Measurements from ENCODE around the gene B4GALT1. TPM values are rescaled to one million over a fixed set of nuclear protein-coding genes. Genes with fewer than 3 reads are reported as not detected.
A peak's percentile ranks its signal among the peaks of the same experiment; 100 is the strongest.

The B4GALT1 gene
- total RNA-seq, 1 donor from 2014 or later: 100 TPM

- H3K27ac ChIP-seq: peak overlapping the region; percentile 18 to 35
- no peaks in the 10 kb centered on the region for H3K27me3 ChIP-seq
- no peak for DNase-seq (ENCODE audit: low spot score in 2 of 2)
- TF ChIP-seq, protein P1, sequence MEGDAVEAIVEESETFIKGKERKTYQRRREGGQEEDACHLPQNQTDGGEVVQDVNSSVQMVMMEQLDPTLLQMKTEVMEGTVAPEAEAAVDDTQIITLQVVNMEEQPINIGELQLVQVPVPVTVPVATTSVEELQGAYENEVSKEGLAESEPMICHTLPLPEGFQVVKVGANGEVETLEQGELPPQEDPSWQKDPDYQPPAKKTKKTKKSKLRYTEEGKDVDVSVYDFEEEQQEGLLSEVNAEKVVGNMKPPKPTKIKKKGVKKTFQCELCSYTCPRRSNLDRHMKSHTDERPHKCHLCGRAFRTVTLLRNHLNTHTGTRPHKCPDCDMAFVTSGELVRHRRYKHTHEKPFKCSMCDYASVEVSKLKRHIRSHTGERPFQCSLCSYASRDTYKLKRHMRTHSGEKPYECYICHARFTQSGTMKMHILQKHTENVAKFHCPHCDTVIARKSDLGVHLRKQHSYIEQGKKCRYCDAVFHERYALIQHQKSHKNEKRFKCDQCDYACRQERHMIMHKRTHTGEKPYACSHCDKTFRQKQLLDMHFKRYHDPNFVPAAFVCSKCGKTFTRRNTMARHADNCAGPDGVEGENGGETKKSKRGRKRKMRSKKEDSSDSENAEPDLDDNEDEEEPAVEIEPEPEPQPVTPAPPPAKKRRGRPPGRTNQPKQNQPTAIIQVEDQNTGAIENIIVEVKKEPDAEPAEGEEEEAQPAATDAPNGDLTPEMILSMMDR (IDR thresholded peaks at IDR 0.05): no peak
- intact Hi-C loops (cut with DNase I): no loop called here
- no peak overlapping the region for H3K4me3 ChIP-seq
- H3K36me3 ChIP-seq: peaks cover 35 to 44% of the 10 kb centered on the region in 2 donors
- peaks cover 0 to 13% of the 10 kb centered on the region in 2 donors for H3K4me1 ChIP-seq
- H3K9me3 ChIP-seq: no peaks in the 10 kb centered on the region
Observed at GRCh38 chr9:33117796-33118195, 49.3 kb downstream of the B4GALT1 start.

GRCh38 chr9:33117306-33117705 is 49.8 kb downstream of the B4GALT1 start:
- H3K36me3 ChIP-seq: peaks cover 38 to 46% of the 10 kb centered on the region in 2 donors
- intact Hi-C loops (cut with DNase I): no loop called here
- peak overlapping the region; percentile 24 to 35 for H3K27ac ChIP-seq
- peaks cover 0 to 13% of the 10 kb centered on the region in 2 donors for H3K4me1 ChIP-seq
- no peak for DNase-seq (ENCODE audit: low spot score in 2 of 2)
- TF ChIP-seq, protein P1 (IDR thresholded peaks at IDR 0.05): no peak
- no peak overlapping the region for H3K4me3 ChIP-seq
- H3K27me3 ChIP-seq: no peaks in the 10 kb centered on the region
- no peaks in the 10 kb centered on the region for H3K9me3 ChIP-seq

DNA sequence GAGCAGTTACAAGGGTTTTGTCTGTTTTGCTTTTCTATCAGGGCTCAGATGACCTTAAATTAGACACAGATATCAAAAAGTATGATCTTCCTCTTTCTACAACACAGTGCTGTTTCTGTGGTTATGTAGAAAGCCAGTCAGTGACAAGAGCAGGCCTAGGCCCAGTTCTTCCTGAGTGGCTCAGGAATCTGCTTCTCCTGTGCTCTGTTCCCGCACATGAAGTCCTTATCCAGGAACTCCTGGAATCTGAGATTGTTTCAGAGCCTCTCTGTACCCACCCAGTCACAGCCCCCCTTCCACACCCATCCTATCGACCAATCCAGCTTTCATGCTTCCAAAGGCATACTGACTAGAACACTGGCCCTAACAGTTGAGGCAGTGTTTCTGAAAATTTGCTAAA is 50.3 kb downstream of the B4GALT1 start:
- Histone ChIP-seq H3K4me1 (peaks cover 0 to 13% of the 10 kb centered on the region in 2 donors), H3K27me3 (no peaks in the 10 kb centered on the region), H3K4me3 (no peak overlapping the region), H3K27ac (peak overlapping the region; percentile 24 to 35), H3K36me3 (peaks cover 43 to 47% of the 10 kb centered on the region in 2 donors), H3K9me3 (no peaks in the 10 kb centered on the region)
- intact Hi-C loops (cut with DNase I): no loop called here
- DNase-seq (ENCODE audit: low spot score in 2 of 2): peak in 1 of 2 donors; percentile 40
- TF ChIP-seq, protein P1 (IDR thresholded peaks at IDR 0.05): no peak

GRCh38 chr9:33114746-33115145 is 52.4 kb downstream of the B4GALT1 start:
- H3K27ac ChIP-seq: no peak overlapping the region
- peak in 1 of 2 donors; percentile 38 for DNase-seq (ENCODE audit: low spot score in 2 of 2)
- H3K36me3 ChIP-seq: peaks cover 51 to 56% of the 10 kb centered on the region in 2 donors
- TF ChIP-seq, protein P1 (IDR thresholded peaks at IDR 0.05): no peak
- no peak overlapping the region for H3K4me3 ChIP-seq
- no peaks in the 10 kb centered on the region for H3K27me3 ChIP-seq
- intact Hi-C loops (cut with DNase I): no loop called here
- H3K4me1 ChIP-seq: peaks cover 0 to 7% of the 10 kb centered on the region in 2 donors
- H3K9me3 ChIP-seq: no peaks in the 10 kb centered on the region

DNA sequence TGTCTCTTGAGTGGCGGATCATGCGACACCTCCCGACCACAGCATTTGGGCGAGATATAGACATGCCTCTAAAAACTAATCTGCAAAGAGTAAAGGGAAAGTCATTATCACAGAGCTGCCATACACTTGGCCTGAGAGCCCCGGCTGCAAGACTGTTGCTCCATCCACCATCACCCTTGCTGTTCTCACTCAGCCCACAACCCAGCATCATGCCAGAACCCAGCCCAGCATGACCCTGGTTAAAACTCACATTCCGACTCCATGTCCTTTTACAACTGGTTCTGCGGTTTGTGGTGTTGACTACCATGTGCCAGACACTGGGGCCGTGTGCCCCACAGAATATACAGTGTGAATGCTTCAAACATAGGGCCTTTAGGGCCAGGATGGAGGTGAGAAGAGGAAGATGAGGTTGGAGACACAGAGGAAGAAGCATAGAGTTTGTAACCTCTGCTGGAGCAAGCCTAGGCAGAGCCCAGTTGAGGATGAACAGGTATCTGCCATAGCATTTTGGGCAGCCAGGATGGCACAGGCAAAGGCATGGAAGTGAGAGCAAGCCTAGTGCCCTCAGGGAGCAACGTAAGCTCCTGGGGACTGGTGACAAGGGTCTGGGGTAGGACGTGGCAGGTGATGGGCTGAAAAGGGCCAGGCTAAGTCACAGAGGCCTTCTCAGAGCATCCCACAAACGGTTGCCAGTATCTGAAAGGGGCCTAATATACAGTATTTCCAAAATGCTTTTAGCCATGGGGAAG is 53.2 kb downstream of the B4GALT1 start:
- intact Hi-C loops (cut with DNase I): no loop called here
- H3K4me1 ChIP-seq: peaks cover 0 to 7% of the 10 kb centered on the region in 2 donors
- no peaks in the 10 kb centered on the region for H3K27me3 ChIP-seq
- peaks cover 50% of the 10 kb centered on the region in 2 donors for H3K36me3 ChIP-seq
- no peaks in the 10 kb centered on the region for H3K9me3 ChIP-seq
- TF ChIP-seq, protein P1 (IDR thresholded peaks at IDR 0.05): no peak
- no peak overlapping the region for H3K4me3 ChIP-seq
- DNase-seq (ENCODE audit: low spot score in 2 of 2): peak in 1 of 2 donors; percentile 19
- no peak overlapping the region for H3K27ac ChIP-seq

All from ascending aorta (tissue), 2 donors.